ENCODE data around the gene KCTD10. TPM values are rescaled to one million over a fixed set of nuclear protein-coding genes. Genes with fewer than 3 reads are reported as not detected.

KCTD10 gene
- total RNA-seq, 1 experiment from 2014 or later: 44.7 TPM

DNA sequence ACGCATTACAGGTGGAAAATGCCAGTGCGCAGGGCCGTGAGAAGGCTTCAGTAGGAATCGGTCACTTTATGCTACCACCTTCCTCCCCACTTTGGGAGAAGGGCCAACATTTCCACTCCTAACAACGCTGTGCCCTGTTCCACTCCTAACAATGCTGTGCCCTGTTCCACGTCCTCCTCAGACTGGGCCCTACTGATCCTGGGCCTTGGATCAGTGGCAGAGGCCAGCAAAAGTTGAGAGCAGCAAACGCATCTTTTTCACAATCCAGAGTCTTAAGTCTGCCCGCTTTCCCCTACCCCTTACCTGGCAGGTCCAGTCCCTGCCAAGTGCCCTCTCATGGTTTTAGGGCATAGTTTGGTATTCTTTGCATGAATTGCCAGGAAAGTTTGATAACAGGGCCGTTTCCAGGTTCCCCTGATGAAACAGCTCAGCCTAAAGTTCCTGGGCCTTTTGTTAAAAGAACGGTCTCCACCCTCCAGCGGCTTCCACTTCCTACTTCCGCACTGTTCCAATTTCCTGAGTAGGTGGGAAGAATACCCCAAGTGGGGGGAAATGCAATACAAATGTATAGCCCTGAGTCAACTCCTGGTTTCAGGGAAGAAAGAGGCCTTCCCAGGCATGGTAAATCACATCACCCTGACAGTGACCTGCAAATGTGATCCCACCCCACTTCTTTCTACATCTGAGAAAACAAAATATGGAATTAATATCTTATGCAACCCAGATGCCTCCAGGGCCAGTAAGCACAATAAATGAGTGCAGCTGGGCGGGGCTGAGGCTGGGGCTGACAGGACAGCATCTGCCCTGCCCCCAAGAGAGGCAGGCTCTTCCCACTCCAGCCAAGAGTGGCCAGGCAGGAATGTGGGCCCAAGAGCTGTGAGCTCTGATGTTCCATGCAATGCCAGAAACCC lies 15.0 kb downstream of the KCTD10 start:
- peak overlapping the region; percentile 99 for H3K27ac Mint-ChIP-seq
- H3K27me3 Mint-ChIP-seq (ENCODE audit: low read depth): no peaks in the 10 kb centered on the region
- DNase-seq (ENCODE audit: low spot score) (peak; percentile 29), ATAC-seq (peak; percentile 21)
- ChIA-PET CTCF (interaction anchor here (0.6 to 5.2 kb wide), 8 partner anchors 11 to 374 kb away, joined by 3 to 52 read pairs (median 4); partner anchors contain the start of gene KCTD10), POLR2A (interaction anchor here (1.1 to 1.5 kb wide), 4 partner anchors 11 to 29 kb away, joined by 3 to 4 read pairs (median 4); partner anchors contain the start of genes KCTD10 and UBE3B)
- TF ChIP-seq ETV6 (CRISPR knock-in tag; IDR thresholded peaks at IDR 0.05): peak; percentile 97
- TF ChIP-seq, protein P1, sequence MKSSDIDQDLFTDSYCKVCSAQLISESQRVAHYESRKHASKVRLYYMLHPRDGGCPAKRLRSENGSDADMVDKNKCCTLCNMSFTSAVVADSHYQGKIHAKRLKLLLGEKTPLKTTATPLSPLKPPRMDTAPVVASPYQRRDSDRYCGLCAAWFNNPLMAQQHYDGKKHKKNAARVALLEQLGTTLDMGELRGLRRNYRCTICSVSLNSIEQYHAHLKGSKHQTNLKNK (CRISPR knock-in tag; IDR thresholded peaks at IDR 0.05): no peak
- peaks cover 26% of the 10 kb centered on the region for H3K36me3 Mint-ChIP-seq
- H3K9me3 Mint-ChIP-seq: no peaks in the 10 kb centered on the region
- H3K4me1 Mint-ChIP-seq: peaks cover 92% of the 10 kb centered on the region
- peak overlapping the region; percentile 39 for H3K4me3 Mint-ChIP-seq

DNA sequence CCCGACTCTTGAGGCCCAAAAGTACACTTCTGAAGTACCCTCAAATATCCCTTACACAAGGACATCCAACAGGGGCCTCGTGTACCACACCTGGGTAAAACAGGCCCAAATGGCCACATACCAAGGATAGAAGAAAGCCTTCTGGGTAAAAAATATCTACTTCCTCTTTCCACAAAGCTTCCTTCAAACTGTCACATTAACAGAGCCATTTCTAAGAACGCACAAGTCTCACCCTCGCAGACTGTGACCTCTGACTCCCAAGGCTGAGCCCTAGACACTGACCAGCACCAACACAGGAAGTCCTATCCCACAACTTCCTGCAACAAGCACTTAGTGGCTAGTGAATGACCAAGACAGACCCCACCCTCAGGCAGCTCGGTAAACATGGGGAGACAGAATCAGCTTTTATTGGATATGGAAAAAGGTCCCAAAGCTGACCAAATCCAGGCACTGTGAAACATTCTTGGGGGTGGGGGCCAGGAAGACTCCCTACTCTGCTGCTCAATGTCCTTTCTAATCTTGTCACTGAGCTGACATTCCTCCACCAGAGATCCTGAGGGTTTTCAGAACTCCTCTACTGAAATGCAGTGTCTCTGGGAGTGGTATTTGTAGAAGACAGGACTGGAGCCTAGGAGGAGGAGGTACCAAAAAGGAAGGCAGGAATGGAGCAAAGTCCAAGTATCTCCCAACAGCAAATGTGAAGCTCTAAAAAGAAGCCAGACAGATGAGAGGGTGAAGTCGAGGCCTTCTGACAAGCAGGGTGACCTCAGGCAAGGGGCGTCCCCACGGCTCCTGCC lies 15.9 kb downstream of the KCTD10 start:
- ChIA-PET CTCF (interaction anchor here (0.6 to 5.2 kb wide), 5 partner anchors 13 to 375 kb away, joined by 3 to 52 read pairs (median 4); partner anchors contain the start of gene KCTD10), POLR2A (interaction anchor here (0.6 to 1.2 kb wide), 2 partner anchors 28 to 216 kb away, joined by 3 read pairs; no protein-coding TSS in a partner anchor)
- no peak for DNase-seq (ENCODE audit: low spot score)
- Mint-ChIP-seq H3K4me1 (peaks cover 94% of the 10 kb centered on the region), H3K27me3 (ENCODE audit: low read depth) (no peaks in the 10 kb centered on the region), H3K4me3 (no peak overlapping the region), H3K36me3 (peaks cover 34% of the 10 kb centered on the region), H3K9me3 (no peaks in the 10 kb centered on the region), H3K27ac (peak overlapping the region; percentile 99)
- ATAC-seq: no peak
- TF ChIP-seq, protein P2, sequence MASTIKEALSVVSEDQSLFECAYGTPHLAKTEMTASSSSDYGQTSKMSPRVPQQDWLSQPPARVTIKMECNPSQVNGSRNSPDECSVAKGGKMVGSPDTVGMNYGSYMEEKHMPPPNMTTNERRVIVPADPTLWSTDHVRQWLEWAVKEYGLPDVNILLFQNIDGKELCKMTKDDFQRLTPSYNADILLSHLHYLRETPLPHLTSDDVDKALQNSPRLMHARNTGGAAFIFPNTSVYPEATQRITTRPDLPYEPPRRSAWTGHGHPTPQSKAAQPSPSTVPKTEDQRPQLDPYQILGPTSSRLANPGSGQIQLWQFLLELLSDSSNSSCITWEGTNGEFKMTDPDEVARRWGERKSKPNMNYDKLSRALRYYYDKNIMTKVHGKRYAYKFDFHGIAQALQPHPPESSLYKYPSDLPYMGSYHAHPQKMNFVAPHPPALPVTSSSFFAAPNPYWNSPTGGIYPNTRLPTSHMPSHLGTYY (CRISPR knock-in tag; IDR thresholded peaks at IDR 0.05): no peak
- TF ChIP-seq ZNF396 (CRISPR knock-in tag; IDR thresholded peaks at IDR 0.05; ENCODE audit: borderline replicate concordance) (no peak), FOXP1 (CRISPR knock-in tag; IDR thresholded peaks at IDR 0.05; ENCODE audit: borderline replicate concordance) (no peak), NR2C2 (CRISPR knock-in tag; IDR thresholded peaks at IDR 0.05) (no peak), JAZF1 (CRISPR knock-in tag; IDR thresholded peaks at IDR 0.05) (no peak), CREB1 (CRISPR knock-in tag; IDR thresholded peaks at IDR 0.05) (no peak), ATF1 (CRISPR knock-in tag; IDR thresholded peaks at IDR 0.05) (no peak), ZNF423 (CRISPR knock-in tag; IDR thresholded peaks at IDR 0.05) (no peak)
- TF ChIP-seq, protein P3, sequence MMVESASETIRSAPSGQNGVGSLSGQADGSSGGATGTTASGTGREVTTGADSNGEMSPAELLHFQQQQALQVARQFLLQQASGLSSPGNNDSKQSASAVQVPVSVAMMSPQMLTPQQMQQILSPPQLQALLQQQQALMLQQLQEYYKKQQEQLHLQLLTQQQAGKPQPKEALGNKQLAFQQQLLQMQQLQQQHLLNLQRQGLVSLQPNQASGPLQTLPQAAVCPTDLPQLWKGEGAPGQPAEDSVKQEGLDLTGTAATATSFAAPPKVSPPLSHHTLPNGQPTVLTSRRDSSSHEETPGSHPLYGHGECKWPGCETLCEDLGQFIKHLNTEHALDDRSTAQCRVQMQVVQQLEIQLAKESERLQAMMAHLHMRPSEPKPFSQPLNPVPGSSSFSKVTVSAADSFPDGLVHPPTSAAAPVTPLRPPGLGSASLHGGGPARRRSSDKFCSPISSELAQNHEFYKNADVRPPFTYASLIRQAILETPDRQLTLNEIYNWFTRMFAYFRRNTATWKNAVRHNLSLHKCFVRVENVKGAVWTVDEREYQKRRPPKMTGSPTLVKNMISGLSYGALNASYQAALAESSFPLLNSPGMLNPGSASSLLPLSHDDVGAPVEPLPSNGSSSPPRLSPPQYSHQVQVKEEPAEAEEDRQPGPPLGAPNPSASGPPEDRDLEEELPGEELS (CRISPR knock-in tag; IDR thresholded peaks at IDR 0.05): no peak
- TF ChIP-seq, protein P4, sequence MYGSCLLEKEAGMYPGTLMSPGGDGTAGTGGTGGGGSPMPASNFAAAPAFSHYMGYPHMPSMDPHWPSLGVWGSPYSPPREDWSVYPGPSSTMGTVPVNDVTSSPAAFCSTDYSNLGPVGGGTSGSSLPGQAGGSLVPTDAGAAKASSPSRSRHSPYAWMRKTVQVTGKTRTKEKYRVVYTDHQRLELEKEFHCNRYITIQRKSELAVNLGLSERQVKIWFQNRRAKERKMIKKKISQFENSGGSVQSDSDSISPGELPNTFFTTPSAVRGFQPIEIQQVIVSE (CRISPR knock-in tag; IDR thresholded peaks at IDR 0.05; ENCODE audit: borderline replicate concordance): no peak

- Mint-ChIP-seq H3K27me3 (ENCODE audit: low read depth) (no peaks in the 10 kb centered on the region), H3K4me3 (no peak overlapping the region), H3K4me1 (peaks cover 86% of the 10 kb centered on the region), H3K9me3 (no peaks in the 10 kb centered on the region), H3K27ac (peak overlapping the region; percentile 99), H3K36me3 (peaks cover 34% of the 10 kb centered on the region)
- ChIA-PET CTCF (interaction anchor here (4.0 to 5.2 kb wide), 2 partner anchors 26 to 32 kb away, joined by 18 to 52 read pairs; no protein-coding TSS in a partner anchor), POLR2A (no interaction called here)
- DNase-seq (ENCODE audit: low spot score) (no peak), ATAC-seq (no peak; the same call in 1 of the 2 replicates)
- TF ChIP-seq, protein P5, sequence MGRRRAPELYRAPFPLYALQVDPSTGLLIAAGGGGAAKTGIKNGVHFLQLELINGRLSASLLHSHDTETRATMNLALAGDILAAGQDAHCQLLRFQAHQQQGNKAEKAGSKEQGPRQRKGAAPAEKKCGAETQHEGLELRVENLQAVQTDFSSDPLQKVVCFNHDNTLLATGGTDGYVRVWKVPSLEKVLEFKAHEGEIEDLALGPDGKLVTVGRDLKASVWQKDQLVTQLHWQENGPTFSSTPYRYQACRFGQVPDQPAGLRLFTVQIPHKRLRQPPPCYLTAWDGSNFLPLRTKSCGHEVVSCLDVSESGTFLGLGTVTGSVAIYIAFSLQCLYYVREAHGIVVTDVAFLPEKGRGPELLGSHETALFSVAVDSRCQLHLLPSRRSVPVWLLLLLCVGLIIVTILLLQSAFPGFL (CRISPR knock-in tag; IDR thresholded peaks at IDR 0.05; ENCODE audit: borderline replicate concordance): no peak
- 0 out of 2 replicates have a peak, but pooled peaks have one; percentile 28 for TF ChIP-seq FOXP1 (CRISPR knock-in tag; IDR thresholded peaks at IDR 0.05; ENCODE audit: borderline replicate concordance)
These were observed 16.6 kb downstream of the KCTD10 start for GRCh38 chr12:109460538-109460937.
